GM12878 (cell line): Measurements from ENCODE around the gene FAM9C. TPM values are rescaled to one million over a fixed set of nuclear protein-coding genes. Genes with fewer than 3 reads are reported as not detected.

Experiments used
- ATAC-seq: fragments of 200-7000 bp; cut with Tn5 transposase; 3 replicates; pipeline ENCODE4 v1.9.1; 2020; ENCODE audit warnings: mild to moderate bottlenecking, moderate library complexity
- BruUV-seq: library from RNA; stranded (reverse); fragments of 400-500 nt; replicated peaks from 2 replicates; lab custom pipeline; 2021; lab: Mats Ljungman, UMichigan
- CTCF ChIA-PET: fragments of 300-600 bp; sonication (Branson Sonifier 250); formaldehyde crosslinking; extraction: SDS; loops from one replicate; lab custom pipeline; 2021; ENCODE audit warnings: inconsistent platforms; lab: Yijun Ruan, JAX
- POLR2A ChIA-PET: fragments of 350-600 bp; formaldehyde crosslinking; extraction: SDS; loops from one replicate; lab custom pipeline; 2021; ENCODE audit warnings: inconsistent platforms; lab: Charles Lee
- RAD21 ChIA-PET: fragments of 300-600 bp; sonication (Branson Sonifier 250); formaldehyde crosslinking; loops from one replicate; lab custom pipeline; 2023; ENCODE audit warnings: antibody characterized with exemption; ENCODE audit not compliant: unreplicated experiment; lab: Charles Lee
- SMC1A ChIA-PET: fragments of 300-600 bp; sonication (Branson Sonifier 250); formaldehyde crosslinking; loops from one replicate; lab custom pipeline; 2023; ENCODE audit not compliant: unreplicated experiment, uncharacterized antibody; lab: Charles Lee
- DNase-seq: peaks from one replicate; pipeline ENCODE4 v3.0.0-alpha.2; 2011; ENCODE audit warnings: low read depth, low spot score
- FAIRE-seq: peaks from 3 replicates; lab custom pipeline; 2011; peaks lifted over from hg19 to GRCh38; lab: Jason Lieb, UNC
- H2AFZ ChIP-seq: 2 replicates; pipeline ENCODE4 v1.6.0; 2011; ENCODE audit warnings: low read depth, low read length, control low read depth; ENCODE audit not compliant: control insufficient read depth
- H3K27ac ChIP-seq: 2 replicates; pipeline ENCODE4 v1.5.1; 2011; ENCODE audit warnings: control low read depth; ENCODE audit not compliant: control insufficient read depth, insufficient read depth
- H3K27me3 ChIP-seq, 2 experiments: replicated peaks in 1 of 2; 2 replicates each; pipeline versions ENCODE4 v1.6.0 to v1.6.1; 2011; ENCODE audit warnings: low read length in 1 of 2; ENCODE audit not compliant: control insufficient read depth in 2 of 2, insufficient read depth in 2 of 2
- H3K36me3 ChIP-seq, 2 experiments: 2 replicates each; pipeline ENCODE4 v1.5.1; 2011; ENCODE audit warnings: low read length in 1 of 2; ENCODE audit not compliant: control insufficient read depth in 2 of 2, insufficient read depth in 2 of 2
- H3K4me1 ChIP-seq: 2 replicates; pipeline ENCODE4 v1.6.1; 2011; ENCODE audit warnings: mild to moderate bottlenecking, low read length, moderate library complexity, mixed read lengths; ENCODE audit not compliant: control insufficient read depth, insufficient read depth
- H3K4me2 ChIP-seq: 2 replicates; pipeline ENCODE4 v1.6.0; 2011; ENCODE audit warnings: control low read depth; ENCODE audit not compliant: control insufficient read depth, insufficient read depth
- H3K4me3 ChIP-seq: fragments of 200-600 bp; sonication (generic); 2 replicates; pipeline ENCODE4 v1.5.1; 2016
- H3K79me2 ChIP-seq: 2 replicates; pipeline ENCODE4 v1.6.0; 2011; ENCODE audit warnings: low read length; ENCODE audit not compliant: control insufficient read depth, insufficient read depth
- H3K9ac ChIP-seq: 2 replicates; pipeline ENCODE4 v1.8.0; 2011; ENCODE audit warnings: low read length, control low read depth, mixed read lengths; ENCODE audit not compliant: control insufficient read depth, insufficient read depth
- H3K9me3 ChIP-seq: replicated peaks from 3 replicates; pipeline ENCODE4 v1.5.1; 2011; ENCODE audit warnings: mild to moderate bottlenecking, low read length; ENCODE audit not compliant: control insufficient read depth, insufficient read depth
- H4K20me1 ChIP-seq: 2 replicates; pipeline ENCODE4 v1.6.0; 2011; ENCODE audit not compliant: control insufficient read depth, insufficient read depth
- ESRRA ChIP-seq: IDR thresholded peaks from 2 replicates; pipeline ENCODE4 v1.6.1; 2012; ENCODE audit warnings: mild to moderate bottlenecking, low read length, improper control_type of control experiment
- ETV6 ChIP-seq, 2 experiments: fragments of 450-650 bp in 1 of 2; IDR thresholded peaks in 1 of 2; conservative IDR thresholded peaks in 1 of 2; 2 replicates each; pipeline ENCODE4 v1.6.1; 2014; ENCODE audit warnings: antibody characterized with exemption in 1 of 2, borderline replicate concordance in 1 of 2, low read depth in 1 of 2, mild to moderate bottlenecking in 1 of 2, moderate library complexity in 1 of 2
- JUNB ChIP-seq: IDR thresholded peaks from 2 replicates; pipeline ENCODE4 v1.6.1; 2016; ENCODE audit warnings: antibody characterized with exemption, mild to moderate bottlenecking
- MEF2A ChIP-seq: IDR thresholded peaks from 2 replicates; pipeline ENCODE4 v1.6.1; 2011; ENCODE audit warnings: low read depth, mild to moderate bottlenecking, low read length, moderate library complexity; ENCODE audit not compliant: insufficient read depth
- MTA2 ChIP-seq: fragments of 450-650 bp; IDR thresholded peaks from 2 replicates; pipeline ENCODE4 v1.6.1; 2016; ENCODE audit warnings: low read depth, mild to moderate bottlenecking, moderate library complexity
- NFYA ChIP-seq: IDR thresholded peaks from 2 replicates; pipeline ENCODE4 v1.6.1; 2011; ENCODE audit warnings: low read depth, mild to moderate bottlenecking, low read length, improper control_type of control experiment, borderline replicate concordance
- TCF12 ChIP-seq: IDR thresholded peaks from 2 replicates; pipeline ENCODE4 v1.6.1; 2011; ENCODE audit warnings: low read depth, mild to moderate bottlenecking, low read length
- TCF3 ChIP-seq: IDR thresholded peaks from 2 replicates; pipeline ENCODE4 v1.6.1; 2012; ENCODE audit warnings: low read depth, mild to moderate bottlenecking, low read length, borderline replicate concordance; ENCODE audit not compliant: insufficient read depth
- WGBS: methylation state at CpG from one replicate; pipeline ENCODE4 v1.1.6; 2016; ENCODE audit warnings: low lambda C conversion rate; ENCODE audit not compliant: insufficient replicate concordance, insufficient coverage; ENCODE audit errors: missing lambda C conversion rate; 5-methylcytosine and 5-hydroxymethylcytosine counted together
- in situ Hi-C: fragments of 300-500 bp; cut with MboI; formaldehyde crosslinking; loops from 9 replicates; pipeline ENCODE4 v1.14.3; 2018; ENCODE audit warnings: mixed read lengths
- intact Hi-C: fragments of 100-400 bp; cut with micrococcal nuclease; formaldehyde crosslinking; loops from one replicate; pipeline ENCODE4 v1.14.2; 2022; ENCODE audit not compliant: unreplicated experiment
- polyA plus RNA-seq, 11 experiments: library from polyadenylated mRNA; depleted of rRNA in 4 of 11; unstranded in 6 of 11; stranded (reverse) in 5 of 11; fragments of >200 nt; fragmentation: Nextera tagmentation in 4 of 11; fragmentation: Illumina TruSeq in 1 of 11; extraction: Ambion mirVana in 4 of 11; extraction: Trizol in 1 of 11; gene quantifications; 1 replicate in 1 of 11; 2 replicates in 10 of 11; pipeline versions ENCODE4 v1.2.1 to v1.2.3, GENCODE V29; 2011 to 2016; ENCODE audit warnings: inconsistent platforms in 2 of 11, missing spikeins in 2 of 11, low read depth in 1 of 11
- total RNA-seq, 4 experiments: library from RNA; depleted of rRNA in 3 of 4; stranded (reverse); fragments of >200 nt in 3 of 4; fragmentation: Illumina TruSeq in 1 of 4; extraction: Trizol in 1 of 4; gene quantifications; 2 replicates each; pipeline versions ENCODE4 v1.2.1 to v1.2.3, GENCODE V29; 2013 to 2021
- TF ChIP-seq, protein P1 (sequence below): IDR thresholded peaks from 2 replicates; pipeline ENCODE4 v1.6.1; 2012; ENCODE audit warnings: low read length, inconsistent platforms

FAM9C gene
- total and polyA plus RNA-seq, 10 of the 15 experiments (the other 5 are each of a cell fraction or from before 2014, with no cell fraction given), result 0.01 to 0.03 TPM; not detected in 8

- peak; percentile 54 for FAIRE-seq
- H3K9me3 ChIP-seq, result no peaks in the 10 kb centered on the region
- intact Hi-C loops (no loop called here), in situ Hi-C loops (no loop called here)
- ChIA-PET CTCF (interaction anchor here (0.9 kb wide), 2 partner anchors 13 to 53 kb away, joined by 3 read pairs; no protein-coding TSS in a partner anchor), RAD21 (interaction anchor here (0.6 to 1.3 kb wide), 2 partner anchors 12 to 18 kb away, joined by 3 to 10 read pairs; no protein-coding TSS in a partner anchor), SMC1A (interaction anchor here (0.7 to 13.9 kb wide), 7 partner anchors 18 to 66 kb away, joined by 3 to 166 read pairs (median 3); no protein-coding TSS in a partner anchor), POLR2A (interaction anchor here (0.7 kb wide), 1 partner anchor 9 kb away, joined by 3 read pairs; no protein-coding TSS in a partner anchor)
- no peaks in the 10 kb centered on the region for H3K79me2 ChIP-seq
- 70% methylated on average over 2 of the region's 2 CpGs for WGBS
- H3K9ac ChIP-seq, result no peak overlapping the region
- H3K27me3 ChIP-seq, result no peaks in the 10 kb centered on the region
- H3K4me1 ChIP-seq, result peaks cover 19% of the 10 kb centered on the region
- H3K27ac ChIP-seq, result no peak overlapping the region
- DNase-seq, result no peak
- no TSS peak for BruUV-seq
- TF ChIP-seq ETV6 (conservative IDR thresholded peaks at IDR 0.05 in 1 of 2, IDR thresholded peaks at IDR 0.05 in 1 of 2; ENCODE audit: borderline replicate concordance in 1 of 2, low read depth in 1 of 2) (no peak), TCF12 (no peak), MTA2 (no peak), TCF3 (no peak), MEF2A (no peak), JUNB (no peak), NFYA (no peak), ESRRA (no peak)
- TF ChIP-seq, protein P1, sequence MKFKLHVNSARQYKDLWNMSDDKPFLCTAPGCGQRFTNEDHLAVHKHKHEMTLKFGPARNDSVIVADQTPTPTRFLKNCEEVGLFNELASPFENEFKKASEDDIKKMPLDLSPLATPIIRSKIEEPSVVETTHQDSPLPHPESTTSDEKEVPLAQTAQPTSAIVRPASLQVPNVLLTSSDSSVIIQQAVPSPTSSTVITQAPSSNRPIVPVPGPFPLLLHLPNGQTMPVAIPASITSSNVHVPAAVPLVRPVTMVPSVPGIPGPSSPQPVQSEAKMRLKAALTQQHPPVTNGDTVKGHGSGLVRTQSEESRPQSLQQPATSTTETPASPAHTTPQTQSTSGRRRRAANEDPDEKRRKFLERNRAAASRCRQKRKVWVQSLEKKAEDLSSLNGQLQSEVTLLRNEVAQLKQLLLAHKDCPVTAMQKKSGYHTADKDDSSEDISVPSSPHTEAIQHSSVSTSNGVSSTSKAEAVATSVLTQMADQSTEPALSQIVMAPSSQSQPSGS, result no peak
- H3K4me2 ChIP-seq, result no peak overlapping the region
- no peaks in the 10 kb centered on the region for H3K36me3 ChIP-seq
- H3K4me3 ChIP-seq, result no peak overlapping the region
- no peak overlapping the region for H2AFZ ChIP-seq
- no peaks in the 10 kb centered on the region for H4K20me1 ChIP-seq
- no peak for ATAC-seq
Observed at GRCh38 chrX:13033193-13033592, 11.2 kb downstream of the FAM9C start.
